Measurements from ENCODE around the gene NOL3.
"Not testable (repeated sequence)": the region's sequence is repeated elsewhere in the genome, so short reads cannot be mapped to it uniquely, and the experiment has no call there.

The NOL3 gene

GRCh38 chr16:67170168-67170948 lies at the start of gene NOL3:
Gene NOL3 (plus strand): TSS chr16:67170538.
- no peak for DNase-seq (ENCODE audit: low read depth)

DNA sequence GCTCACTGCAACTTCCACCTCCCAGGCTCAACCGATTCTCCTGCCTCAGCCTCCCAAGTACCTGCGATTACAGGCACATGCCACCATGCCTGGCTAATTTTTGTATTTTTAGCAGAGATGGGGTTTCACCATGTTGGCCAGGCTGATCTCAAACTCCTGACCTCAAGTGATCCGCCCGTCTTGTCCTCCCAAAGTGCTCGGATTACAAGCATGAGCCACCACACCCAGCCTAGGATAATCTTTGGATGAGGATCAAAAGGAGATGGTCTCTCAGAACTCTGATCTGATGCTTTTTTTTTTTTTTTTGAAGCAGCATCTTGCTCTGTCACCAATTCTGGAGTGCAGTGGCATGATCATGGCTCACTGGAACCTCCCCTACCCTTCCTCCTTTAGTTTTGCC lies 47.5 kb upstream of the NOL3 start:
- DNase-seq (ENCODE audit: low read depth): not testable (repeated sequence)

- DNase-seq (ENCODE audit: low read depth): no peak
These were observed 41.9 kb upstream of the NOL3 start for GRCh38 chr16:67128417-67128816.

DNA sequence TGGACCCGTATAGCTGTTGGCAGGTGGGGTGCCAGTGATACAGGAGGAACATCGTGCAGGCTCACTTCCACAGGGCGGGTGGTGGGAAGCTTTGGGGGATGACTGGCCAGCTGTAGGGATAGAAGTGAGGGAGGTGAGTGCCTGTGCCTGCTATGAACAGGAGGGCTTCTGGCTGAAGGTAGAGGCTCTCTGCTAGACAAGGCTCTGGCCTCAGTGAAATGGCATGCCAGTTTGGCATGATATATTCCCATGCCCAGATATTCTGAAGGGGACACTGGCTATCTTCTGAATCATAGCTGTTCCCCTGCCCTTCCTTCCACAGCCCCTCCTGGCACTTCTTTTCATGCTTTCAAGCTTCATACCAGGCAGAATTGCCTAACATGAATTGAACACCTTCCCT lies 41.5 kb upstream of the NOL3 start:
- DNase-seq (ENCODE audit: low read depth): no peak

DNA sequence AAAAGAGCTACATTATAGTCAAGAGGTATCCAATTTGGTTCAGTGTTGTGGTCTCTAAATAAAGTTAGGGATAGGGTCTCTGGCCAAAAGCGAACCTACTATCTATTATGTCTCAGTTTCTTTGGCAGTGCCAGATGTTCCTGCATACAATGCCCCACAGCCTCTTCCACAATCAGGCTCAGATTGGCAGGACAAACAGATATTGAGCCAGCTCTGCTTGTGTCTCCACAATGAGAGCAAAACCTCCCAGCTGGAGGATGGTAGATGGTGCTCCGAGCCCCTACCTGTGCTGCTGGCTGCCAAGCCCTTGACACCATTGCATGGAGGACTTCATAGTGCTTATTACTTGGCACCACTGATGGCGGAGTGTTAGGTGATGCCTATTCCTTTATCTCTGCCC lies 40.9 kb upstream of the NOL3 start:
- DNase-seq (ENCODE audit: low read depth): no peak

DNA sequence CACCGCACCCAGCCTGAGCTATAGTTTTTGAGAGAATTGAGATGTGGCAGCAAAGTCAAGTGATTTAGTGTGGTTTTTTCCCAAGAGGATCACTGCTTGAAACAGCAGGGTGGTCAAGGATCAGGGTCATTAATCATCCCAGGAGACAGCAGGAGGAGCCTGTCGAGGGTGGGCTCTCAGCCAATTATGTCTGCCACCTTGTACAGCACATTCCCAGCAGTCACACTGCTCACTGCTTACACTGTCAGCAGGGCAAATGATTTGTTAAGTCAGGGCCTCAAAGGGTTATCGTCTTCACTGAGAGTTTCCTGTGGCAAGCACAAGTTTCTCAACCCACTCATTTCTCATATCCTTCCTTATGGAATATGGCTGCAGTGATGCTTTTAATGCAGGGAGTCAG lies 32.7 kb upstream of the NOL3 start:
- DNase-seq (ENCODE audit: low read depth): no peak

DNA sequence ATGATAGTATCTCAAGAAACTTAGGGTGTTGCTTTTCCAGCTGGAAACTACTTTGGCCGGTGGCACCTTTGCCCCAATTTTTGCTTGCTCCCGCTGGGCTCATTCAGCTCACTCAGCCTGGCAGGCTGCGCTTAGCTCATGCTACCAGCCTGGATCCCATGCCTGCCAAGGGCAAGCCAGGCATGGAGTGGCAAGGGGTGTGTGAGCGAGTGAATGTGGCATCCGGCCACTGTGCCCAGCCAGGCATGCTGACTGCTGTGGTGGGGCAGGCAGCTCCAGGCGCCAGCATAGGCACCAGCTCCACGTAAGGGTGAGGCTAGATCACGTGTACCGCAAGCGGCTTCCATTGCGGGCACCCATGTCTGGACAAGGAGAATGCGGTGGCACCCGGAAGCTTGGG lies 28.9 kb upstream of the NOL3 start:
- DNase-seq (ENCODE audit: low read depth): no peak

GRCh38 chr16:67142342-67142741 lies 28.0 kb upstream of the NOL3 start:
- DNase-seq (ENCODE audit: low read depth): no peak

DNA sequence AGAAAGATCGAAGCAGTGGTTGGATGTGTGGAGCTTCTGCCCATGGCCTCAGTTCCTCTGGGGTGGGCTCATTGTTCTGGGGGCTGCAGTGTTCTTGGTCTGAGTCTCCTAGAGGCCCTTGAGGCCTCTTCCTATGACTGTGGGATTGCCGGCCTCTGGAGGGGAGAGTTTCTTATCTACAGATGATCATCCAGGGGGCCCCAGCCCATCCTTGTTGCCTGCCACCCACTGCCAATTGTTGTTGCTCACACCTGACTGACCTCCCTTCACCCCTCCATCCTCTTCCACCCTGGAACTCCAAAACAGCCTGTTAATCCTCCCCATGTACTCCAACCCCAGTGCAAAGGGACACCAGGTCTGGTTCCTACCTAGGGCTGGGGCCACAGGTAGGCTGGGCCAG lies 25.4 kb upstream of the NOL3 start:
- DNase-seq (ENCODE audit: low read depth): no peak

- no peak for DNase-seq (ENCODE audit: low read depth)
These were observed 24.6 kb upstream of the NOL3 start for GRCh38 chr16:67145746-67146145.

- no peak for DNase-seq (ENCODE audit: low read depth)
These were observed 23.6 kb upstream of the NOL3 start for GRCh38 chr16:67146523-67147357.

DNA sequence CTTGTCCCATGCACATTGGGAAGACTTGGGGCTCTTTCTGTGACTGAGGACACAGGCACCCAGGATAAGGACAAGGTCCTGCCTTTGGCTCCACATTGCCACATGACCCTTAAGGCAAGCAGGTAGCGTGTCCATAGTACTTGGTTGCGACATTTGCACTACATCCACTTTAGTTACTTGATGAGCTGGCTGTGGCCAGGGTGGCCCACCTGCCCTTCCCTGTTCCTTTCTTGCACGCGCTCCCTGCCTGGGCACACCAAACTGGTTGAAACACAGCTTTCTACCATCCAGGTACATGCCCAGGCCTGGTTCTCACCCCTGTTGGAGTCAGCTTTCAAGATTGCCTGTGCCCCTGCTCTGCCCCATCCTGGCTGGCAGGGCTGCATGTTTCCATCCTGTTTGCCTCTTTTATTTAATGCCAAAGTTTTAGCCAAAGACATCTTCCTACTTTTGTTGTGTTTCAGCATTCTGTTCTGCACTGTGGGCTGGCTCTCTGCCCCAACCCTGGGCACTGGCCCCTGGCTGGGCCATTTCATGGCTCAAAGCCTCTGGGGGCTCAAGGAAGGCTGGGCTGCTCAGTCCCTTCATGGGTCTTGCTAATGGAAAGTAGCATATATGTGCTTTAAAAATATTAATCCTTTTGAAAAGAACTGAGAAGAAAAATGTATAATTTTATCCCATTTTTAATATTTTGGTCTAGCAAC lies 22.7 kb upstream of the NOL3 start:
- no peak for DNase-seq (ENCODE audit: low read depth)

- DNase-seq (ENCODE audit: low read depth): no peak
These were observed 22.1 kb upstream of the NOL3 start for GRCh38 chr16:67148221-67148620.

DNA sequence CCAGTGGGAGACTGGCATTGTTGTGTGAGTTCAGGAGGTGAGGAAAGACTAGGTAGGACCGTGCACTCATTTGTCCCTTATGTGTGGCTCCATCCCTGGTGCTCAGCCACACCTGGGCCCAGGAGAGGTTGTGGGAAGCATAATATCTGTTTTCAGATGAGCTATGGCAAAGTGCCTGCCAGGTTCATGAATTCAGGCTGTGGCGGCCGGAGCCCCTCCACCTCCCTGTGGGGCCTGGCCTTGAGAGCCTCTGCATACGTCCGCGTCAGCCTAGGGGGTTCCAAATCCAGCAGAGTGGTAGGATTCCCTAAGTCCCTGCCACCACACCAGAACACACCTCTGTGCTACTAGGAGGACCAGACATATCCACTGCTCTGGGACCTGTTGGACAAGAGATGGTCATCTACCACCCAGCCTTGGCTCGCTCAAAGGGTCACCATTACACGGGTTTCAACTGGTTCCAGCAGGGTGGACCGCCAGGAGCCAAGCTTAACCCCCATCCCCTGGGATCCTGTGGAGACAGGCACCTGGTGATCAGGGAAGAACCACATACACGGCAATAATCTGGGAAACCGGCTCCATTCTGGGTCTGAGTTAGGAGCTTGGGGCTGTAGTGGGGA lies 21.6 kb upstream of the NOL3 start:
- DNase-seq (ENCODE audit: low read depth): no peak

DNA sequence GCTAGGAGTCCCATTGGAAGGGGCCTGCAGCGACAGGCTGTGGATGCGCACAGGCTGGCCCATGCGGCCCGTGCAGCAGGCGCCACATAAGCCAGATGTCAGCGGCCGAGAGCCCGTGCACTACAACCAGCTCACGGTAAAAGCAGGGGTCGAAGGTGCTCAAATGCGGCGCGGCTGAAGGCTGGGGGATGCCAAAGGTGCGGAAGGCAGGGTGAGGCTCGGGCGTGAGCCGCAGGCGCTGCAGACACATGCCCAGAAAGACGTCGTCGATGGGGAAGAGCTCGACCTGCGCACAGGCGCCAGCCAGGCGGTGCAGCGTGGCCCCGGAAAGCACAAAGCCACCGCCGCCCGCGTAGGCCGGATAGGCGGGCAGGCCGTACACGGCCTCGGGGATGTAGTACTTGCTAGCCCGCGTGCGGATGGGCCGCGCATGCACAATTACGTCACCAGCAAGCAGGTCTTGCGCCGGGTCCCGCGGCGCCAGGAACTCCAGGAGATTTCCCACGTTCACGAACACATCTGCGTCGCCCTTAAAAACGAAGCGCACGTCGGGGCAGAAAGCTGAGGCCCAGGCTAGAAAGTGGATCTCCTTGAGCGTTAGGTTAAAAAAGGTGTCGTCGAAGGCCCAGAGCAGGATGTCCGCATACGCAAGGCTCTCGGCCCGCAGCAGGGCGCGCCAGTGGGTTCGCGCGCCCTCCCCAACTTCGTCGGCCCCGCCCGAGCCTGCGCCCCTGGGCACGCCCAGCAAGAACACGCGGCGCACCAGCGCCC lies 20.9 kb upstream of the NOL3 start:
- DNase-seq (ENCODE audit: low read depth): no peak

DNA sequence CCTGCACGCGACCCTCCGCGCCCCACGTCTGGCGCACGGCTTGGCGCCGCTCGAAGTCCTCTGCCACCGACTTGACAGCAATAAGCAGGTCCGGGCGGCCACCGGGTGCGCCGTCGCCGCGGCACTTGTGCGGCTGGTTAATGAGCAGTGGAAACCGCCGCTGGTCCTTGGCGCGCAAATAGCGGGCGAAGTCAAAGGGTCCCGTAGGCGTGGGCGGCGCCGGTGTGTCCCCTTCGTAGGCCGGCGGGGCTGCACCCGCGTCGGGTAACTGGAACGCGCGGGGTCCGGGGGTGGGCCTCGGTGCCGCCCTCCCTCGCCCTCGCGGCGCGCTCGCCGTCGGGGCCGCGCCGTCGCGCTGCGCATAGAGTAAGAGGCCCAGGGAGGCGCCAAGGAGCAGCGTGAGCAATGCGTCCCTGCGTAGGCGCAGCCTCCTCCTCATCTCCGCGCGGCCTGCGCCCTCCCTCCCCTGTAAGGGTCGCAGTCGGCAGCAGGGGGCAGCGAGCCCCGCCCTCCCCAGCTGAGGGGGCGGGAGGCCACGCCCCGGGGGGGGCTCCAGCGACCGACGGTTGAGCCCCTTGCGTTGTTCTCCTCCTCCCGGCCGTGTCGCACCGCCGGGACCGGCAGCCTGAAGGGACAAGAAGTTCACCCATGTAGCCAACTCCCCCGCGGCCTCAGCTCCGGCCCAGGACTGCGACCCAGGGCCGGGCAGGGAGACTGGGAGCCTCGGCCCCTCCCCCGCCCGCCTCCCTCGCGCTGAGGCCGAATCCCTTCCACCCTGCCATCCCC lies 20.1 kb upstream of the NOL3 start:
- peak; percentile 49 for DNase-seq (ENCODE audit: low read depth)

GRCh38 chr16:67150833-67151396 lies 19.4 kb upstream of the NOL3 start, which contains the start of gene B3GNT9:
Gene B3GNT9 (minus strand): TSS chr16:67150998. CDS start chr16:67150485, 513 bp downstream.
- no peak for DNase-seq (ENCODE audit: low read depth)

DNA sequence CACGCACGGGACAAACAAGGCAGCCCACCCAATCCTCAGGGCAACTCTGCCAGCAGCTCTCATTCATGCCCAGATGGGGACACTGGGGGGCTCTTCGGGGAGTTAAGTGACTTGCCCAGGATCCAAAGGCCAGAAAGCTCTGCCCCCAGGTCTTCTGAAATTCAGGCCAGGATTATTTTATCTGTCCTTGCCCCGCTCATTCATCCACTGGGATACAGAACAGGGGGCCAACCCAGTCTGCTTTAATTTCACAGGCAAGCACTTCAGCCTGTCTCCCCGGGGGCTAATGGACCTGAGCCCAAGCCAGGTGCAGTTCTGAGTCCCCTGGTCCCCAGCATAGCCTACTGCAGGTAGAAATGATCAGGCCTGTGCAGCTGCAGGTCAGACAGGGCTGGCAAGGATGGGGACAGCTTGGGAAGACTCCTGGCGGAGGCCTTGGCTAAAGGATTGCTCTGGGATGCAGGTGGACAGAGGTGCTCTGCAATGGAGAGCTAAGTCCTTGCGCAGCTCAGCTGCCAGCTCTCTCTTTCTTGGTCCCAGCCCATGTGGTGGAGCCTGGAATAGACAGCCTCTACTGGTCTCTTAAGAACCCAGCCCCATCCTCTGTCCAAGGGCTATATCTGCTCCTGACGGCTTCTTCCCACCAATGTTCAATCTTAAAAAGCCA lies 18.8 kb upstream of the NOL3 start:
- no peak for DNase-seq (ENCODE audit: low read depth)

GRCh38 chr16:67154578-67155294 lies 15.6 kb upstream of the NOL3 start:
- DNase-seq (ENCODE audit: low read depth): no peak

All from activated T-helper 9 cell treated with anti-CD3 and anti-CD28 coated beads, Interleukin-2, amount 50 U/mL, for 16 hours (primary cell).